GM18502 (cell line): ENCODE results near the gene CATSPERZ.

Experiments used
- ATAC-seq: cut with Tn5 transposase; IDR thresholded peaks from one replicate; pipeline ENCODE4 v1.9.1; 2021; ENCODE audit warnings: mild to moderate bottlenecking; ENCODE audit not compliant: unreplicated experiment, poor library complexity

Gene CATSPERZ, protein sequence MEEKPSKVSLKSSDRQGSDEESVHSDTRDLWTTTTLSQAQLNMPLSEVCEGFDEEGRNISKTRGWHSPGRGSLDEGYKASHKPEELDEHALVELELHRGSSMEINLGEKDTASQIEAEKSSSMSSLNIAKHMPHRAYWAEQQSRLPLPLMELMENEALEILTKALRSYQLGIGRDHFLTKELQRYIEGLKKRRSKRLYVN

DNA sequence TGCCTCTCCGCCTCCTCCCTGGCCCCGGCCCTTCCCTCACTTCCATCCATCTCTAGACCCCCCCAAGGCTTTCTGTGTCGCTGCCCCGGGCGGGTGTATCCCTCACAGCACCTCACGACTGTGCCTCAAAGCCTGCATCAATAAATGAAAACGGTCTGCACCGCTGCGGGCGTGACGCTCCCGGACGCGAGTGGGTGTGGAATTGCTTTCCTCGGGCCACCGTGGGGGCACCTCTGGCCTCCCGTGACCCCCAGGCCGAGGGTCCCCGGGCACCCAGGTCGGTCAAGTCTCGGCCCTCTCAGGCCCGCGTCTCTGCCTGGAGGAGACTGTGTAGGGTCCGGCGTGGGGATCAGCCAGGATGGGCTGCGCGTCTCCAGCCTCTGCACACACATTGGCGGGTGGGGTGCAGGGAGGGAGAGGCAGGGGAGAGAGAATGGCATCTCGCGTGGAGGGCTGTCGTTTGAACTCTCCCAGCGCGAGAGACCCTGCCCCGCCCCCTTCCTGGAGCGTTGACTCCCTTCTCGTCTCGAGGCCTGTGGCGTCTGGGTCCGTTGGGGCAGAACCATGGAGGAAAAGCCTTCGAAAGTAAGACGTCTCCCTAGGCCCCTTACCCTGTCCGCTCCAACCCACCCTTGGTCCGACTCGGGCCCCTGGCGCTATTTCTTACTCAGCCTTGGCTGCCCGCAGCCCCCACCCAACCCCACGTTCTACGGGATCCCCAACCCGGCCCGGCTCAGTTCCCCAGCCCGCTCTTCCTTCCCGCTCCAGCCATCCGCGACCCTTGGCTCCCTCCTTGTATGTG, at the start of gene CATSPERZ:
Gene CATSPERZ, plus strand, starts transcription at position 512 of the 802 bp plus-strand sequence. Its CDS starts 53 bp downstream, at position 565.
- no peak for ATAC-seq

DNA sequence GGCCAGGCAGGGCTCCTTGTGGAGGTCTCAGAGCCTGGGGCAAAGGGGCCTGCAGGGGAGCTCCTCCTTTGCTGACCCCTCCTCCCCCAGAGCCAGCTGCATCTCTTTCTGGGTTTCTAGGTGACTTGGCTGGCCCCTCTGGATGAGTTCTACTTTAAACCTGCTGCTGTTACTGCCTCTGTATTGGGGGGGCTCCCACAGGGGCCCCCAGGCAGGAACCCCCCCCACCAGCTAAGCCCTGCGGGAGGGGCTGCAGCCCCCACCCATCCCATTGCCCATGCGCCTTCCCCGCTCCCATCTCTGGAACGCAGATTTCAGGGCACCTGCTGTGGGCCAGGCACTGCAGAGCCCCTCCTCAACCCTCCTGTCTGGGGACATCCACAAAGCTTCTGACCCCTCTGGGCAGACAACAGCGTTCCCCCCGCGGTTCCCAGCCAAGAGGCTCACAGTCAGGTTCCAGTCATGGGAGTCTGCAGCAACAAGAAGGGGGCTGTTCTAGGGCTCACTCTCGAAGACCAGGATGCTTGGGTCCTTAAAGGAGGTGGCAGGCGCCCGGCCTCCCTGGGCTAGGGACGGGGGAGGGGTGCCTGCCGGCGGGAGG, 49.6 kb upstream of the CATSPERZ start:
- ATAC-seq = no peak

DNA sequence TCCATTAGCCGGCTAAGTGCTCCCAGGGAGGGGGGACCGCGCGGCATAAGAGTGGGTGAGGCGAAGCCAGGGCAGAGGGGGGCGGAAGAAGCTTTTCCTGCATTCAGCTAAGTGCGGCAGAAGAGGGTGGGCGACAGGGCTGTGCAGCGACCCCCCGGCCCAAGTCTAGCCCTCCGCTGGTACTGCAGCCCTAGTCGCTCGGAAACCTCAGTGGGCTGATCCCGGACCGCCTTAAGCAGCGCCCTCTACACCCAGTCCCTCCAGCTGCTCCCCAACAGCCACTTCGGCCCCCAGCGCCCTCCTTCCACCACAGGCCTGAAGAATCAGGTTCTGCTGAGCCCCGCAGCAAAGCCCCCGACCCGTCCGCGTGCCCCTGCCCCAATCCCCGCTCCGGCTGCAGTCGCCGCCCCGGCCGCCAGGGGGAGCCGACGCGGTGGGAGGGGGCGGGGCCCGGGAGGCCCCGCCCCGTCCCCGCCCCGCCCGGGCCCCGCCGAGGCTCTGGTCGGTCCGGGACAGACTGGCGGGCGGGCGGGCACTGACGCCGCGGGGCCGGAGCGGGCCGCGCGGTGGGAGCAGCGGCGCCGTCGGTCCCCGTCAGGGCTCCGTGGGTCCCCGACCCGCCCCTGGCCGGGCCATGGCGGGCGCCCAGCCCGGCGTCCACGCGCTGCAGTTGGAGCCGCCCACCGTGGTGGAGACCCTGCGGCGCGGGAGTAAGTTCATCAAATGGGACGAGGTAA, 49.0 kb upstream of the CATSPERZ start, which contains the start of gene PLCB3:
Gene PLCB3, plus strand, starts transcription at position 515 of the 737 bp plus-strand sequence. Its CDS starts 120 bp downstream, at position 635.
- ATAC-seq = peak; percentile 42

DNA sequence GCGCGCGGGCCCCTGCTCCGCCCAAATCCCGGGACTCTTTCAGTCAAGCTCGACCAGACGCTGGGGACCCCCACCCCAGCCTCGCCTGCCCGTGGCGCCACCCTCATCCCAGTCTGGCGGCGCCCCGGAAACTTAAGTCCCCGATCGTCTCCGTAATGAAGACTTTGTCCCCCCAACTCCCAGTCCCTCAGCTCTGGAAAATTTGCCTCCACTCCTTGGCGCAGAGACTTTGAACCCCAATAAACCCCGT, 48.5 kb upstream of the CATSPERZ start:
- ATAC-seq = no peak

DNA sequence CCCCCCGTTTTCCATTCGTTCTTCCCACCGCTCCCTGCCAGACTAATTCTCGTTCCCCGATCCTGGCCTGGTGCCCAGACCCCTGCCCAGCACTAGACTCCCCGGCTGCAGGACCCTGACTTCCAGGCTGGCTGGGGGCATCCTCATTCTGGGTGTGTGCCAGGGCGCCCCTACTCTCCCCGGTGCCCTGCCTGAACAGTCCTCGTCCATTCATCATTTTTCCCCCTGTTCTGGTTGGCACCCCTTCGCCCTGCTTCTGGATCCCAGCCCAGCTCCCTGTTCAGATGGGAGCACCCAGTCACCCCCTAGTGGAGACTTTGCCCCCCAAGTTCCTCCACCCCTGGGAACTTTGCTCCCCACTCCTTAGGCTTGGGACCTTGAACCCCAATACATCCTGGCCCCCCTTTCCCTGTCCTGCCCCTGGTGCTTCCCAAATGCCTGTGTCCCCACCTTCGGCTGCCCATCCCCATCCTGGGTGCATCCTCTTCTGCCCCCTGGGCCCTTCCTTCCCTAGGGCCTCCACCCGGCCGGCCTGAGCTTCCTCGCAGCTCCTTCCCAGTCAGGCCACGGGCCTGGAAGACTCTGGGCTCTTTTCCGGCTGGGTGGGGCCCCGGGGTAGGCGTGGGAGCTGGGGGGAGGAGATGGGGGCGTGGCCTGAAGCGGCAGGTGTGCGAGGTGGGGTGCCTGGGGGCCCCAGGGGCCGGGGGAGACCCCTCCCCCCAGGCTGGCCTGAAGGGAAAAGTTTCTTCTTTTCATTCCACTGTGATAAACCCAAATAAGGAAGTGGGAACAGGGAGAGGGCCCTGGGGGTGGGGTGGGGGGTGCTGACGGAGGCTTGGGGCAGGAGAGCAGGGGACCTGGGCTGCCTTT, 47.9 kb upstream of the CATSPERZ start:
- no peak for ATAC-seq

DNA sequence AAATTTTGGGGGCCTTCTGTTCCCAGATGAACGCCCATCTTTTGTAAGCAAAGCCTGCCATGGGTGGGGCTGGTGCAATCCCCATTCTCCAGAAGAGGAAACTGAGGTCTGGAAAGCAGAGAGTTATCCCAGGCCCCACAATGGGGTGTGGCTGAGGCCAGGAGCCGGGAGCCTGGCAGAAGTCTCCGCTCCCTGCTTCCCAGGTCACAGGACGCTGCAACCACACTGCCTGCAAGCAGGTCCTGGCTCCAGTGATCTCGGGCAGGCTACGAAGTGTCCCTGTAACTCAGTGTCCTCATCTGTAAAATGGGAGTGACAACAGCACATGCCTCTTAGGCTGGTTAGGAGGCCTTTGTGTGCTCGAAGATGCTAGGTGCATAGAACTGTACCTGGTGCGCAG, 47.1 kb upstream of the CATSPERZ start:
- no peak for ATAC-seq

DNA sequence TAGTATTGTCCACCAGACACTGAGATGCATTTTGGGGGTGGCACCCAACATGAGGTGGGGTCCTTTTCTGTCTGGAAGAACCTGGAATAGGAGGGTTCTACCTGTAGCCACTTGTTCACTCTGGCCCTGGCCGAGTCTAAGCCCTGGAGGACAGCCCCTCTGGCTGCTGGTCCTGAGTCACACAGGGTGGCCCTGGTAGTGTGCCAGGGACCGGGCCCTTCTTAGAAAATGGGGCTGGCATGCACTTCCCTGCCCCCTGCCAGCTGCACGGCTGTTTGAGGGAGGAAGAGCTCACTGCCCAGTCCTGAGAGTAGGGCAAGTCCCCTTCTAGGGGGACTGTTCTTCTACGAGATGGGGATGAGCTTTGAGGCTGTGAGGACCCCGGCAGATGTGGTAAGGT, 46.7 kb upstream of the CATSPERZ start:
- ATAC-seq = no peak

DNA sequence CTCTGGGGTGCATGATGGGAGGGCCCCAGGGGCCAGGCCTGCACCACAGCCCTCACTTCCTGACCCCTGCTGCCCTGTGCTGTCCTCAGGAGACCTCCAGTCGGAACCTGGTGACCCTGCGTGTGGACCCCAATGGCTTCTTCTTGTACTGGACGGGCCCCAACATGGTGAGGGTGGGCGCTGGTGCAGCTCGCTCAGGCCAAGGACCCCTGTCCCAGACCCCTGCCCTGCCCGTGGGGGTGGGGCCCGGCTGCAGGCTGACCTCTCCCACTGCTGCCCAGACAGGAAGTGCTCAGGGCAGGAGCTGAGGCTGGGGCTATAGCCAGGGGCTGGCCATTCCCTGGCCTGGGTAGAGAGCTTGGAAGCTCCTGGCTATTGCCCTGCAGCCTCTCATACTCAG, 45.8 kb upstream of the CATSPERZ start:
- no peak for ATAC-seq

DNA sequence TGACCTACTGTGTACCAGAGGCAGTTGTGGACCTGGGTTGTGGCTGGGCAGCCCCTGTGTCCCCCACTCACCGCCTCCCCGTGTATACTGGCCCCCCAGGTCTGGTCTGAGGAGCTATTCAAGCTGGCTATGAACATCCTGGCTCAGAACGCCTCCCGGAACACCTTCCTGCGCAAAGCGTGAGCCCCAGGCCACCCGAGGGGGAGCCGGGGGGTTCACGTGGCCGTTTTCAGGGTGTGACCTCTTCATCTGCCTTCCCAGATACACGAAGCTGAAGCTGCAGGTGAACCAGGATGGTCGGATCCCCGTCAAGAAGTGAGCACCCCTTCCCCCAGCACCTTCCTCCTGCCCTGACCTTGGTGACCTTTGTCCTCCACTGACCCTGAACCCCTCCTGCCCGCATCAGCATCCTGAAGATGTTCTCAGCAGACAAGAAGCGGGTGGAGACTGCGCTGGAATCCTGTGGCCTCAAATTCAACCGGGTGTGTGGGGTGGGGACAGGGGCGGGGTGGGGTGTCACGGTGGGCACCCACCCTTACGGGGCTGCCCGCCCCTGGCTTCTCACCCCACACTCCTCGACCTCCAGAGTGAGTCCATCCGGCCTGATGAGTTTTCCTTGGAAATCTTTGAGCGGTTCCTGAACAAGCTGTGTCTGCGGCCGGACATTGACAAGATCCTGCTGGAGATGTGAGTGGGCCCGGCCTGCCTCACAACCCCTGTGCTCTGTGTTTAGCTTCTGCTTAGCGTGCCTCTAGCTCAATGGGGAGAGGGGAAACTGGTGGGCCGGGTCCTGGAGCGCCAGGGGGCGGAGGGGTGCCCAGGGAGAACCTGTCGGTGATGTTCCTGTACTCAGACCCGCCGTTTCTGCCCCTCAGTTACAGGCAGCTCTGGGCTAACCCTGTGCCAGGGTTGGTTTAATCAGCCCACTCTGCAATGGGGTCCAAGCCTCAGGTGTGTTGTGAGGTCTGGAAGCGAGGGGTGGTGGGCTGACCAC, 44.7 kb upstream of the CATSPERZ start:
- ATAC-seq = no peak

DNA sequence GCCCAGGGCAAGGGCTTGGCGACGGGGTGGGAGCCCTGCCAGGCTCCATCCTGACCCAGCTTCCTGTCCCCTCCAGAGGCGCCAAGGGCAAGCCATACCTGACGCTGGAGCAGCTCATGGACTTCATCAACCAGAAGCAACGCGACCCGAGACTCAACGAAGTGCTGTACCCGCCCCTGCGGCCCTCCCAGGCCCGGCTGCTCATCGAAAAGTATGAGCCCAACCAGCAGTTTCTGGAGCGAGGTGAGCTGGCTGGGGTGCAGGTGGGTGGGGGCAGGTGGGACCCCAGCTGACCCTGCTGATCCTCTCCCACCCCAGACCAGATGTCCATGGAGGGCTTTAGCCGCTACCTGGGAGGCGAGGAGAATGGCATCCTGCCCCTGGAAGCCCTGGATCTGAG, 43.9 kb upstream of the CATSPERZ start:
- ATAC-seq = no peak

DNA sequence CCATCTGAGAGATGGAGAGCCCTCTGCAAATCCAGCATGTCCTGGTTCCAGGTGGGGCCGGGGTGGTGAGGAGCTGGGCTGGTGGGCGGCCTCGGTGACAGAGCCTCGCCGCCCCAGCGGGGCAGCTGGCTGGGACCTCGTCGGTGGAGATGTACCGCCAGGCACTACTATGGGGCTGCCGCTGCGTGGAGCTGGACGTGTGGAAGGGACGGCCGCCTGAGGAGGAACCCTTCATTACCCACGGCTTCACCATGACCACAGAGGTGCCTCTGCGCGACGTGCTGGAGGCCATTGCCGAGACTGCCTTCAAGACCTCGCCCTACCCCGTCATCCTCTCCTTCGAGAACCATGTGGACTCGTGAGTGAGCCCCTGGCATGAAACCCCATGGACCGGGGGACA, 41.8 kb upstream of the CATSPERZ start:
- ATAC-seq = no peak

DNA sequence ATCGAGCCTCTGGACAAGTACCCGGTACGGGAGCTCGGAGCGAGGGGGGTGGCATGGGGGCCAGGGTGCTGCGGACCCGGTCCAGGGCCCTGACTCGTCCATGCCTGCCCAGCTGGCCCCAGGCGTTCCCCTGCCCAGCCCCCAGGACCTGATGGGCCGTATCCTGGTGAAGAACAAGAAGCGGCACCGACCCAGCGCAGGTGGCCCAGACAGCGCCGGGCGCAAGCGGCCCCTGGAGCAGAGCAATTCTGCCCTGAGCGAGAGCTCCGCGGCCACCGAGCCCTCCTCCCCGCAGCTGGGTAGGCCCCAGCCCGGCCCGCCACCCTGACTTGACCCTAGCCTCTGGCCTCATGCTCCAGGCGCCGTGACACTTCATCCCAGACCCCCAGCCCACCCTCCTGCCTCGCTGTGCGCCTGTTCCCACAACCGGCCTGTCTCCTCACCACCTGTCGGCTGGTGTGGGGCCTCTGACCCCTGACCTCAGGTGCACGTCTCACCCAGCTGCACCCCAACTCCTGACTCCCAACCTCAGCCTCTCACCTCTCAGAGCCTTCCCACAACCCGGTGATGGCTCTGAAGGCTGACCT, 41.1 kb upstream of the CATSPERZ start:
- no peak for ATAC-seq

DNA sequence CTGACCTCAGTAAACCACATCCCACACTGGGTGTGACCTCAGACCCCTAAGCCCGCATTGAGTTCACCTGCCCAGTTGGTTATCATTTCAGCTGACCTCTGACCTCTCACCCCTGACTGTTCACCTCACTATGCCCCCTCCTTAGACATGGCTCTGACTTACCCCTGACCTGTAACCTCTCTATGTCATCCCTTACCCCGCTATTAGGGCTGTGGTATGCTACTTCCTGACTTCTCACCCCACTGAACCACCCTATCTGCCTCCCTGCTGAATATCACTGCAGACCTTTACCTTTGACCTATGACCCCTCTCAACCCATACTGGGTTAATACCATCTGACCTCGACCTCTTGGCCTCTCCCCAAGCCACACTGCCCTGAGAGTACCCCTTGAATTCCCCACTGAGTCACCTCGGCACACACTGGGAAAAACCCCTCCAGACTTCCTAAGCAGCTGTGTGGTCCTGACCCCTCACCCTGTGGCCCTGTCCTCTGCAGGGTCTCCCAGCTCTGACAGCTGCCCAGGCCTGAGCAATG, 40.6 kb upstream of the CATSPERZ start:
- no peak for ATAC-seq

DNA sequence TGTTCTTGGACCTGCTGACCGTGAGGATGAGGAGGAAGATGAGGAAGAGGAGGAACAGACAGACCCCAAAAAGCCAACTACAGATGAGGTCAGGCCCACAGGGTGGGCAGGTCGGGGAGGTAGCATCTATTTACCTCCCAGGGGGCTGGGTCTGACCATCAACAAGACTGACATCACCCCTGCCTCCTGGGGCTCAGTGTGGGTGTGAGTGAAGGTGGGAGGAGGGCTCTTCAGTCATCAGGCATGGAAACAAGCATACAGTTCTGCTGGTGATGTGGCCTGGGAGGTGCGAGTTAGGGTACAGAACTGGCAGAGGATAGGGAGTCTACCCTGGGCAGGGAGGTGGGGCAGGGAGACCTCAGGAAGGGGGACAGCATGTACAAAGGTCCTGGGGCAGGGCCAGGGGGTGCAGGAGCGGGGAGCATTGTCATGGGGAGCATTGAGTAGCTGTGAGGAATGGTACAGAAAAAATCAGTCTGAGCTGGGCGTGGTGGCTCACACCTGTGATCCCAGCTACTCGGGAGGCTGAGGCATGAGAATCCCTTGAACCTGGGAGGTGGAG, 39.9 kb upstream of the CATSPERZ start:
- no peak for ATAC-seq

DNA sequence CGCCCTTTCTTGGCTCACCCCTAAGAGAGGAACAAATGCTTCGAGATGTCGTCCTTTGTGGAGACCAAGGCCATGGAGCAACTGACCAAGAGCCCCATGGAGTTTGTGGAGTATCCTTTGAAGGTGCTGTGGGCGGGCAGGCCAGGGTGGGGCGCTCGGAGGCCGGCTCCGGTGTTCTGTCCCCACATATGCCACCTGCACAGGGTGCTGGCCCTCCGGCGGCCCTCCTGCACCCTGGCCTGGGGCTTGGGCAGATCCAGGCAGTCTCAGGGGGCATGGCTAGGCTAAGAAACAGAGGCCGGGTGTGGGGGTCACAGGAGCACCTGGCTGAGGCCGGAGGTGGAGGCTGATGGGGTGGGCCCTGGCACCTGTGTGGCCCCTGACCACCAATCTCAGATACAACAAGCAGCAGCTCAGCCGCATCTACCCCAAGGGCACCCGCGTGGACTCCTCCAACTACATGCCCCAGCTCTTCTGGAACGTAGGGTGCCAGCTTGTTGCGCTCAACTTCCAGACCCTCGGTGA, 38.5 kb upstream of the CATSPERZ start:
- no peak for ATAC-seq

DNA sequence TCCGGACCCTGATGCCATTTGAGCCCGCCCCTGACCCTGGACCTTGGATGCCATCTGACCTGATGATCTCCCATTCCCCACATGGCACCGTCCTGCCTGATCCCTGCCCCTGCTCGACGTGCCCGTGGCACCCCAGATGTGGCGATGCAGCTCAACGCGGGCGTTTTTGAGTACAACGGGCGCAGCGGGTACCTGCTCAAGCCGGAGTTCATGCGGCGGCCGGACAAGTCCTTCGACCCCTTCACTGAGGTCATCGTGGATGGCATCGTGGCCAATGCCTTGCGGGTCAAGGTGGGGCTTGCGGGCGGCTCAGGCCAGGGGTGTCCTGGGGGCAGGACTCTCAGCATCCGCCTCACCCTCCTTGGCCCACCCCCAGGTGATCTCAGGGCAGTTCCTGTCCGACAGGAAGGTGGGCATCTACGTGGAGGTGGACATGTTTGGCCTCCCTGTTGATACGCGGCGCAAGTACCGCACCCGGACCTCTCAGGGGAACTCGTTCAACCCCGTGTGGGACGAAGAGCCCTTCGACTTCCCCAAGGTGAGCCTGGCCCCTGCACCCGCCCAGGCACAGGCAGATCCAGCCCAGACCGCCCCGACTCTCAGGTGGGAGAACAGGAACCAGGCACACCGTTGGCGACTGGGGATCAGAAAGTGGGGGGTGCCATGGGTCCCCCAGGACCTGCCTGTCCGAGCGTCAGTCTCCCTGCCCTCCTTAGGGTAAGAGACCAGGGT, 37.7 kb upstream of the CATSPERZ start:
- ATAC-seq = no peak
